ENCODE measurements around the gene MTERF2.
A peak's percentile ranks its signal among the peaks of the same experiment; 100 is the strongest.

Gene MTERF2

GRCh38 chr12:106986135-106986534 lies 811 bp downstream of the MTERF2 start:
- no peak for DNase-seq

- DNase-seq, result no peak
Observed at GRCh38 chr12:106985479-106985878, 1.5 kb downstream of the MTERF2 start.

GRCh38 chr12:106984588-106985137 lies 2.3 kb downstream of the MTERF2 start:
- DNase-seq, result no peak

GRCh38 chr12:106982229-106982628 lies 4.7 kb downstream of the MTERF2 start:
- DNase-seq, result no peak

GRCh38 chr12:106981788-106982187 lies 5.2 kb downstream of the MTERF2 start:
- no peak for DNase-seq

GRCh38 chr12:106980944-106981343 lies 6.0 kb downstream of the MTERF2 start:
- no peak for DNase-seq

GRCh38 chr12:106978035-106978800 lies 8.7 kb downstream of the MTERF2 start:
- no peak for DNase-seq

- no peak for DNase-seq
Observed at GRCh38 chr12:106976668-106977067, 10.3 kb downstream of the MTERF2 start.

- no peak for DNase-seq
Observed at GRCh38 chr12:106975993-106976658, 10.8 kb downstream of the MTERF2 start.

- DNase-seq, result no peak
Observed at GRCh38 chr12:106975098-106975497, 11.8 kb downstream of the MTERF2 start.

GRCh38 chr12:106974511-106974910 lies 12.4 kb downstream of the MTERF2 start:
- DNase-seq, result no peak

- DNase-seq, result no peak
Observed at GRCh38 chr12:106973545-106973944, 13.4 kb downstream of the MTERF2 start.

GRCh38 chr12:106971065-106971464 lies 15.9 kb downstream of the MTERF2 start:
- DNase-seq, result no peak

GRCh38 chr12:106964526-106964925 lies 22.4 kb downstream of the MTERF2 start:
- DNase-seq, result no peak

GRCh38 chr12:106962286-106962685 lies 24.7 kb downstream of the MTERF2 start:
- DNase-seq, result no peak

GRCh38 chr12:106960443-106960842 lies 26.5 kb downstream of the MTERF2 start:
- no peak for DNase-seq

- DNase-seq, result no peak
Observed at GRCh38 chr12:106957583-106957982, 29.4 kb downstream of the MTERF2 start.

- DNase-seq, result no peak
Observed at GRCh38 chr12:106956048-106956578, 30.8 kb downstream of the MTERF2 start.

- peak; percentile 76 for DNase-seq
Observed at GRCh38 chr12:106955377-106956047, 31.4 kb downstream of the MTERF2 start, which contains the start of gene TMEM263. TMEM263 (plus strand) TSS chr12:106955907; CDS start chr12:106967117, 11,210 bp downstream.

GRCh38 chr12:106954462-106955376 lies 32.2 kb downstream of the MTERF2 start:
- no peak for DNase-seq

GRCh38 chr12:106953352-106954250 lies 33.3 kb downstream of the MTERF2 start:
- DNase-seq, result no peak

Data from KG1 (cell line).